OCI-LY7 (cell line): ENCODE measurements around the gene HINT2. TPM values are rescaled to one million over a fixed set of nuclear protein-coding genes. Genes with fewer than 3 reads are reported as not detected.

Source experiments
- BruUV-seq: library from RNA; stranded (reverse); fragments of 400-500 nt; replicated peaks from 2 replicates; lab custom pipeline; 2021; lab: Mats Ljungman, UMichigan
- CTCF ChIA-PET: fragments of 300-600 bp; sonication (Branson Sonifier 250); formaldehyde crosslinking; loops from one replicate; lab custom pipeline; 2022; ENCODE audit warnings: antibody characterized with exemption; ENCODE audit not compliant: unreplicated experiment; lab: Charles Lee
- POLR2A ChIA-PET: fragments of 300-600 bp; sonication (Branson Sonifier 250); formaldehyde crosslinking; loops from one replicate; lab custom pipeline; 2022; ENCODE audit warnings: antibody characterized with exemption; lab: Charles Lee
- DNase-seq: peaks from one replicate; pipeline ENCODE4 v3.0.0-alpha.2; 2015; ENCODE audit warnings: low spot score
- H2AFZ ChIP-seq: fragments of 200-600 bp; sonication (generic), shearing (Covaris generic); 2 replicates; pipeline ENCODE4 v1.6.1; 2014; ENCODE audit warnings: mild to moderate bottlenecking, antibody characterized with exemption, low read length, moderate library complexity
- H3K27ac ChIP-seq: fragments of 200-600 bp; sonication (generic); 2 replicates; pipeline ENCODE4 v1.5.1; 2014; ENCODE audit warnings: mixed run types, low read depth, mild to moderate bottlenecking, moderate library complexity, low read length, inconsistent platforms; ENCODE audit not compliant: poor library complexity, severe bottlenecking
- H3K36me3 ChIP-seq: fragments of 200-600 bp; sonication (generic); 2 replicates; pipeline ENCODE4 v1.6.1; 2014; ENCODE audit warnings: mild to moderate bottlenecking, antibody characterized with exemption, low read length, moderate library complexity, mixed read lengths; ENCODE audit not compliant: insufficient read depth
- H3K4me1 ChIP-seq: fragments of 200-600 bp; sonication (generic); 2 replicates; pipeline ENCODE4 v1.5.1; 2014; ENCODE audit warnings: mild to moderate bottlenecking, low read length; ENCODE audit not compliant: insufficient read depth, poor library complexity, severe bottlenecking
- H3K4me2 ChIP-seq: fragments of 200-600 bp; sonication (generic); 2 replicates; pipeline ENCODE4 v1.6.1; 2014; ENCODE audit warnings: mild to moderate bottlenecking, low read length
- H3K4me3 ChIP-seq: fragments of 200-600 bp; sonication (generic); 2 replicates; pipeline ENCODE4 v1.5.1; 2014; ENCODE audit warnings: mild to moderate bottlenecking, low read depth, low read length; ENCODE audit not compliant: poor library complexity, severe bottlenecking
- H3K79me2 ChIP-seq: fragments of 200-600 bp; sonication (generic); 2 replicates; pipeline ENCODE4 v1.6.1; 2016; ENCODE audit warnings: low read depth, mild to moderate bottlenecking, low read length, moderate library complexity, mixed read lengths; ENCODE audit not compliant: insufficient read depth
- H3K9me2 ChIP-seq: fragments of 200-600 bp; sonication (generic); 2 replicates; pipeline ENCODE4 v1.6.1; 2016; ENCODE audit warnings: mild to moderate bottlenecking, low read length, mixed read lengths; ENCODE audit not compliant: insufficient read depth
- H3K9me3 ChIP-seq: fragments of 200-600 bp; sonication (generic); 2 replicates; pipeline ENCODE4 v1.6.1; 2014; ENCODE audit warnings: mild to moderate bottlenecking, mixed run types, low read length, mixed read lengths
- H4K20me1 ChIP-seq: fragments of 200-600 bp; sonication (generic); 2 replicates; pipeline ENCODE4 v1.6.1; 2014; ENCODE audit warnings: mild to moderate bottlenecking, antibody characterized with exemption, low read length, moderate library complexity, mixed read lengths; ENCODE audit not compliant: insufficient read depth
- CTCF ChIP-seq: fragments of 200-600 bp; sonication (generic); conservative IDR thresholded peaks from 2 replicates; pipeline ENCODE4 v1.5.1; 2014; ENCODE audit warnings: mild to moderate bottlenecking, antibody characterized with exemption, low read length, moderate library complexity, mixed read lengths
- EZH2phosphoT487 ChIP-seq: fragments of 200-600 bp; sonication (generic); IDR thresholded peaks from 2 replicates; pipeline ENCODE4 v1.6.1; 2018; ENCODE audit warnings: low read depth, borderline replicate concordance, mild to moderate bottlenecking, mixed run types, antibody characterized with exemption, low read length, moderate library complexity, mixed read lengths
- intact Hi-C: fragments of 100-400 bp; cut with micrococcal nuclease; formaldehyde crosslinking; loops from one replicate; pipeline ENCODE4 v1.10.0; 2022; ENCODE audit not compliant: unreplicated experiment
- total RNA-seq, 2 experiments: library from RNA; depleted of rRNA in 1 of 2; stranded (reverse); fragments of >200 nt in 1 of 2; shearing (Covaris generic) in 1 of 2; gene quantifications; 2 replicates each; pipeline ENCODE4 v1.2.3, GENCODE V29; 2014 to 2022

HINT2 gene
- total RNA-seq, 2 experiments from 2014 or later, result 82.5 to 84.5 TPM

GRCh38 chr9:35844628-35845270, 29.9 kb upstream of the HINT2 start:
- peak; percentile 76 for DNase-seq
- peaks cover 39% of the 10 kb centered on the region for H3K4me1 ChIP-seq

GRCh38 chr9:35842795-35843194, 28.0 kb upstream of the HINT2 start:
- Histone ChIP-seq H3K79me2 (no peaks in the 10 kb centered on the region), H3K4me2 (no peak overlapping the region), H2AFZ (no peak overlapping the region), H3K9me3 (no peaks in the 10 kb centered on the region), H3K4me1 (peaks cover 32% of the 10 kb centered on the region), H3K4me3 (no peak overlapping the region), H3K9me2 (no peaks in the 10 kb centered on the region), H3K27ac (no peak overlapping the region), H3K36me3 (no peaks in the 10 kb centered on the region), H4K20me1 (no peaks in the 10 kb centered on the region)
- DNase-seq, result no peak
- POLR2A ChIA-PET, result interaction anchor here (1.1 kb wide), 1 partner anchor 9 kb away, joined by 5 read pairs; no protein-coding TSS in a partner anchor
- TF ChIP-seq CTCF (no peak), EZH2phosphoT487 (no peak)
- CTCF ChIA-PET, result no interaction called here
- intact Hi-C loops, result no loop called here
- BruUV-seq, result no TSS peak

More at GRCh38 chr9:35844628-35845270, 29.9 kb upstream of the HINT2 start:
- H2AFZ ChIP-seq, result no peak overlapping the region
- peak overlapping the region; percentile 50 for H3K4me2 ChIP-seq
- no peak for TF ChIP-seq CTCF
- BruUV-seq, result no TSS peak
- H3K9me2 ChIP-seq, result no peaks in the 10 kb centered on the region
- H3K79me2 ChIP-seq, result no peaks in the 10 kb centered on the region
- no peak overlapping the region for H3K4me3 ChIP-seq
- H3K36me3 ChIP-seq, result no peaks in the 10 kb centered on the region
- H3K9me3 ChIP-seq, result no peaks in the 10 kb centered on the region
- intact Hi-C loops, result no loop called here
- ChIA-PET CTCF (no interaction called here), POLR2A (interaction anchor here (1.3 to 1.5 kb wide), 3 partner anchors 9 to 53 kb away, joined by 3 to 4 read pairs (median 3); no protein-coding TSS in a partner anchor)
- H4K20me1 ChIP-seq, result no peaks in the 10 kb centered on the region
- H3K27ac ChIP-seq, result peak overlapping the region; percentile 13
